HEK293 (cell line): ENCODE data around the gene HSPB6.

Experiments
- CTCF ChIA-PET: fragments of 350-600 bp; formaldehyde crosslinking; extraction: SDS; loops from one replicate; lab custom pipeline; 2021; ENCODE audit warnings: antibody characterized with exemption; lab: Yijun Ruan, JAX
- POLR2A ChIA-PET: fragments of 300-600 bp; formaldehyde crosslinking; extraction: SDS; loops from one replicate; lab custom pipeline; 2020; ENCODE audit warnings: antibody characterized with exemption, inconsistent platforms; lab: Yijun Ruan, JAX
- H3K27ac ChIP-seq: fragments of 200-500 bp; sonication (Bioruptor generic); 2 replicates; pipeline ENCODE4 v1.5.1; 2014; ENCODE audit warnings: low read depth, low read length, control low read depth, inconsistent platforms; ENCODE audit errors: extremely low read depth
- H3K36me3 ChIP-seq, 2 experiments: fragments of 200-500 bp in 1 of 2; sonication (Bioruptor generic) in 1 of 2; 1 replicate in 1 of 2; 2 replicates in 1 of 2; pipeline ENCODE4 v1.5.1; 2014 to 2017; ENCODE audit warnings: inconsistent platforms in 2 of 2, low read length in 2 of 2; ENCODE audit not compliant: control insufficient read depth in 2 of 2, insufficient read depth in 1 of 2
- H3K4me1 ChIP-seq: fragments of 200-500 bp; sonication (Bioruptor generic); 2 replicates; pipeline ENCODE4 v1.5.1; 2014; ENCODE audit warnings: mild to moderate bottlenecking, low read length, inconsistent platforms; ENCODE audit not compliant: control insufficient read depth, insufficient read depth
- H3K4me3 ChIP-seq: 2 replicates; pipeline ENCODE4 v1.5.1; 2011; ENCODE audit warnings: low read depth, mild to moderate bottlenecking, control low read depth, low read length, moderate library complexity
- H3K9me3 ChIP-seq: fragments of 200-500 bp; sonication (Bioruptor generic); 2 replicates; pipeline ENCODE4 v1.5.1; 2014; ENCODE audit warnings: low read depth, low read length, inconsistent platforms; ENCODE audit not compliant: control insufficient read depth, insufficient read depth
- GLIS2 ChIP-seq: fragments of 450-650 bp; formaldehyde crosslinking; IDR thresholded peaks from 2 replicates; pipeline ENCODE4 v1.5.1; 2016; ENCODE audit warnings: missing biosample characterization, missing genetic modification characterization
- MEIS1 ChIP-seq: sonication (generic); formaldehyde crosslinking; IDR thresholded peaks from 2 replicates; pipeline ENCODE4 v1.8.1; 2022; ENCODE audit warnings: missing genetic modification reagents, mild to moderate bottlenecking, borderline replicate concordance
- OSR2 ChIP-seq: fragments of 450-650 bp; formaldehyde crosslinking; IDR thresholded peaks from 2 replicates; pipeline ENCODE4 v1.5.1; 2016; ENCODE audit warnings: missing biosample characterization, missing genetic modification characterization
- WT1 ChIP-seq: fragments of 450-650 bp; formaldehyde crosslinking; IDR thresholded peaks from 2 replicates; pipeline ENCODE4 v1.5.1; 2016; ENCODE audit warnings: missing biosample characterization, missing genetic modification characterization
- YY2 ChIP-seq: fragments of 450-650 bp; formaldehyde crosslinking; IDR thresholded peaks from 2 replicates; pipeline ENCODE4 v1.5.1; 2016; ENCODE audit warnings: missing biosample characterization, missing genetic modification characterization
- ZBTB20 ChIP-seq: fragments of 450-650 bp; formaldehyde crosslinking; IDR thresholded peaks from 2 replicates; pipeline ENCODE4 v1.5.1; 2016; ENCODE audit warnings: missing biosample characterization, missing genetic modification characterization
- ZBTB7A ChIP-seq: fragments of 450-650 bp; formaldehyde crosslinking; IDR thresholded peaks from 2 replicates; pipeline ENCODE4 v1.5.1; 2016; ENCODE audit warnings: low read depth, missing biosample characterization, missing genetic modification characterization
- ZBTB8A ChIP-seq: fragments of 450-650 bp; formaldehyde crosslinking; IDR thresholded peaks from 2 replicates; pipeline ENCODE4 v1.5.1; 2016; ENCODE audit warnings: missing biosample characterization, missing genetic modification characterization
- ZFP3 ChIP-seq: fragments of 450-650 bp; formaldehyde crosslinking; IDR thresholded peaks from 2 replicates; pipeline ENCODE4 v1.5.1; 2016; ENCODE audit warnings: low read depth, missing biosample characterization, missing genetic modification characterization
- ZIC2 ChIP-seq: fragments of 450-650 bp; formaldehyde crosslinking; IDR thresholded peaks from 2 replicates; pipeline ENCODE4 v1.5.1; 2016; ENCODE audit warnings: missing biosample characterization, missing genetic modification characterization
- ZNF23 ChIP-seq: fragments of 450-650 bp; formaldehyde crosslinking; IDR thresholded peaks from 2 replicates; pipeline ENCODE4 v1.5.1; 2016; ENCODE audit warnings: missing biosample characterization, missing genetic modification characterization, borderline replicate concordance
- ZNF24 ChIP-seq: fragments of 450-650 bp; formaldehyde crosslinking; IDR thresholded peaks from 2 replicates; pipeline ENCODE4 v1.5.1; 2016; ENCODE audit warnings: missing biosample characterization, missing genetic modification characterization
- ZNF350 ChIP-seq: fragments of 450-650 bp; formaldehyde crosslinking; IDR thresholded peaks from 2 replicates; pipeline ENCODE4 v1.5.0; 2017; ENCODE audit warnings: missing biosample characterization, mild to moderate bottlenecking, missing genetic modification characterization
- ZNF423 ChIP-seq: fragments of 450-650 bp; formaldehyde crosslinking; IDR thresholded peaks from 2 replicates; pipeline ENCODE4 v1.5.1; 2016; ENCODE audit warnings: missing biosample characterization, missing genetic modification characterization
- ZNF473 ChIP-seq: fragments of 450-650 bp; formaldehyde crosslinking; IDR thresholded peaks from 2 replicates; pipeline ENCODE4 v1.5.1; 2017; ENCODE audit warnings: missing biosample characterization, missing genetic modification characterization
- ZNF585B ChIP-seq: fragments of 450-650 bp; formaldehyde crosslinking; IDR thresholded peaks from 2 replicates; pipeline ENCODE4 v1.5.1; 2016; ENCODE audit warnings: missing biosample characterization, missing genetic modification characterization
- ZNF777 ChIP-seq: fragments of 450-650 bp; formaldehyde crosslinking; IDR thresholded peaks from 2 replicates; pipeline ENCODE4 v1.5.1; 2017; ENCODE audit warnings: missing biosample characterization, missing genetic modification characterization, borderline replicate concordance
- ZXDB ChIP-seq: fragments of 450-650 bp; formaldehyde crosslinking; IDR thresholded peaks from 2 replicates; pipeline ENCODE4 v1.5.1; 2016; ENCODE audit warnings: missing biosample characterization, missing genetic modification characterization
- TF ChIP-seq, protein P1 (sequence below): fragments of 450-650 bp; formaldehyde crosslinking; IDR thresholded peaks from 2 replicates; pipeline ENCODE4; 2016; ENCODE audit warnings: missing biosample characterization, missing genetic modification characterization
- TF ChIP-seq, protein P2 (sequence below): fragments of 450-650 bp; formaldehyde crosslinking; IDR thresholded peaks from 2 replicates; pipeline ENCODE4 v1.5.1; 2016; ENCODE audit warnings: missing biosample characterization, missing genetic modification characterization
- TF ChIP-seq, protein P3 (sequence below): fragments of 450-650 bp; formaldehyde crosslinking; IDR thresholded peaks from 2 replicates; pipeline ENCODE4 v1.5.1; 2016; ENCODE audit warnings: missing biosample characterization, missing genetic modification characterization
- TF ChIP-seq, protein P4 (sequence below): fragments of 450-650 bp; formaldehyde crosslinking; IDR thresholded peaks from 2 replicates; pipeline ENCODE4 v1.5.1; 2016; ENCODE audit warnings: missing biosample characterization, missing genetic modification characterization
- TF ChIP-seq, protein P5 (sequence below): fragments of 450-650 bp; IDR thresholded peaks from 2 replicates; pipeline ENCODE4 v1.5.1; 2018; ENCODE audit warnings: missing biosample characterization, missing genetic modification characterization
- TF ChIP-seq, protein P6 (sequence below): fragments of 450-650 bp; formaldehyde crosslinking; IDR thresholded peaks from 2 replicates; pipeline ENCODE4 v1.5.1; 2016; ENCODE audit warnings: missing biosample characterization, missing genetic modification characterization

The HSPB6 gene

DNA sequence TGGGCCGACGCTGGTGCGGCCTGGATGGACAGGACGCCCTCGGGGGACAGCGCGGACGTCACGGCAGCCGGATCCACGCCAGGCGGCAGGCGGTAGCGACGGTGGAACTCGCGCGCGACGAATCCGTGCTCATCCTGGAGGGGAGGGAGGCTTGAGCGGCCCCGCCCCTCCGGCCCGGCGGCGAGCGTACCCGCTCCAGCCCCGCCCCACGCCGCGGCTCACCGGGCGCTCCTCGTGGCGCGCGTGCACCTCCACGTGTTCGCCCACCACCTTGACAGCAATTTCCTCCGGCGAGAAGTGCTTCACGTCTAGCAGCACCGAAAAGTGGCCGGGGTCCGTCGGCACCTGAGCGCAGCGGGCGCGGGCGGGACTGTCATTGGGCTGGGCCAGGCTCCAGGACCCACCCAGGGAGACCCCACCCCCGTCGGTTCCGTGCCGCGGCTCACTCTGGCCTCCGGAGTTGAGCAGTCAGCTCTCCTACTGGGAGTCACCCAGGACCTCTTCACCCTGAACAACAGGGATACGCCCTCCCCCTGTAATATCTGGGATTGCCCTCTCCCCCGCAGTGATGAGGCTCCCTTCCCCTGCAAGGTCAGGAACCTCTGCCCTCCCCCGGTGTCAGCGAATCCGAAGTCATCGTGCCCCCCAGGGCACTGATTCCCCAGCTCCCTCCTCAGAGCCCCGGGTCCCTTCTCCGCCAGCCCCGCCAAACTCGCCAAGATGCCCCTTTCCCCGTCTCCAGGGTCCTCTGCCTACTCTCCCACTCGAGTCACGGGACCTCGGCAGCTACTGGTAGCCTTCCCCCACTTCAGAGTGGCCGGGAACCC, 1.1 kb downstream of the HSPB6 start (continued):
- TF ChIP-seq ZNF777 (no peak), GLIS2 (peak; percentile 26), ZNF473 (tag by site-specific recombination) (no peak), YY2 (tag by site-specific recombination) (no peak), ZNF585B (tag by site-specific recombination) (no peak), ZBTB20 (tag by site-specific recombination) (no peak), ZNF24 (no peak), ZBTB8A (tag by site-specific recombination) (no peak), ZIC2 (tag by site-specific recombination) (peak; percentile 63), ZNF23 (tag by site-specific recombination) (no peak), WT1 (tag by site-specific recombination) (0 out of 2 replicates have a peak, but pooled peaks have one; percentile 28), ZNF350 (tag by site-specific recombination) (no peak), ZXDB (no peak), ZFP3 (tag by site-specific recombination) (no peak), MEIS1 (CRISPR knock-in tag) (no peak), OSR2 (no peak)
- TF ChIP-seq, protein P1, sequence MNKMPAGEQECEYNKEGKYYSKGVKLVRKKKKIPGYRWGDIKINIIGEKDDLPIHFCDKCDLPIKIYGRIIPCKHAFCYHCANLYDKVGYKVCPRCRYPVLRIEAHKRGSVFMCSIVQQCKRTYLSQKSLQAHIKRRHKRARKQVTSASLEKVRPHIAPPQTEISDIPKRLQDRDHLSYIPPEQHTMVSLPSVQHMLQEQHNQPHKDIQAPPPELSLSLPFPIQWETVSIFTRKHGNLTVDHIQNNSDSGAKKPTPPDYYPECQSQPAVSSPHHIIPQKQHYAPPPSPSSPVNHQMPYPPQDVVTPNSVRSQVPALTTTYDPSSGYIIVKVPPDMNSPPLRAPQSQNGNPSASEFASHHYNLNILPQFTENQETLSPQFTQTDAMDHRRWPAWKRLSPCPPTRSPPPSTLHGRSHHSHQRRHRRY (tag by site-specific recombination), result no peak
- TF ChIP-seq, protein P2, sequence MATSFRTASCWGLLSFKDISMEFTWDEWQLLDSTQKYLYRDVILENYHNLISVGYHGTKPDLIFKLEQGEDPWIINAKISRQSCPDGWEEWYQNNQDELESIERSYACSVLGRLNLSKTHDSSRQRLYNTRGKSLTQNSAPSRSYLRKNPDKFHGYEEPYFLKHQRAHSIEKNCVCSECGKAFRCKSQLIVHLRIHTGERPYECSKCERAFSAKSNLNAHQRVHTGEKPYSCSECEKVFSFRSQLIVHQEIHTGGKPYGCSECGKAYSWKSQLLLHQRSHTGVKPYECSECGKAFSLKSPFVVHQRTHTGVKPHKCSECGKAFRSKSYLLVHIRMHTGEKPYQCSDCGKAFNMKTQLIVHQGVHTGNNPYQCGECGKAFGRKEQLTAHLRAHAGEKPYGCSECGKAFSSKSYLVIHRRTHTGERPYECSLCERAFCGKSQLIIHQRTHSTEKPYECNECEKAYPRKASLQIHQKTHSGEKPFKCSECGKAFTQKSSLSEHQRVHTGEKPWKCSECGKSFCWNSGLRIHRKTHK (tag by site-specific recombination), result no peak
- TF ChIP-seq, protein P3, sequence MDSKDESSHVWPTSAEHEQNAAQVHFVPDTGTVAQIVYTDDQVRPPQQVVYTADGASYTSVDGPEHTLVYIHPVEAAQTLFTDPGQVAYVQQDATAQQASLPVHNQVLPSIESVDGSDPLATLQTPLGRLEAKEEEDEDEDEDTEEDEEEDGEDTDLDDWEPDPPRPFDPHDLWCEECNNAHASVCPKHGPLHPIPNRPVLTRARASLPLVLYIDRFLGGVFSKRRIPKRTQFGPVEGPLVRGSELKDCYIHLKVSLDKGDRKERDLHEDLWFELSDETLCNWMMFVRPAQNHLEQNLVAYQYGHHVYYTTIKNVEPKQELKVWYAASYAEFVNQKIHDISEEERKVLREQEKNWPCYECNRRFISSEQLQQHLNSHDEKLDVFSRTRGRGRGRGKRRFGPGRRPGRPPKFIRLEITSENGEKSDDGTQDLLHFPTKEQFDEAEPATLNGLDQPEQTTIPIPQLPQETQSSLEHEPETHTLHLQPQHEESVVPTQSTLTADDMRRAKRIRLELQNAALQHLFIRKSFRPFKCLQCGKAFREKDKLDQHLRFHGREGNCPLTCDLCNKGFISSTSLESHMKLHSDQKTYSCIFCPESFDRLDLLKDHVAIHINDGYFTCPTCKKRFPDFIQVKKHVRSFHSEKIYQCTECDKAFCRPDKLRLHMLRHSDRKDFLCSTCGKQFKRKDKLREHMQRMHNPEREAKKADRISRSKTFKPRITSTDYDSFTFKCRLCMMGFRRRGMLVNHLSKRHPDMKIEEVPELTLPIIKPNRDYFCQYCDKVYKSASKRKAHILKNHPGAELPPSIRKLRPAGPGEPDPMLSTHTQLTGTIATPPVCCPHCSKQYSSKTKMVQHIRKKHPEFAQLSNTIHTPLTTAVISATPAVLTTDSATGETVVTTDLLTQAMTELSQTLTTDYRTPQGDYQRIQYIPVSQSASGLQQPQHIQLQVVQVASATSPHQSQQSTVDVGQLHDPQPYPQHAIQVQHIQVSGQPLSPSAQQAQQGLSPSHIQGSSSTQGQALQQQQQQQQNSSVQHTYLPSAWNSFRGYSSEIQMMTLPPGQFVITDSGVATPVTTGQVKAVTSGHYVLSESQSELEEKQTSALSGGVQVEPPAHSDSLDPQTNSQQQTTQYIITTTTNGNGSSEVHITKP (tag by site-specific recombination), result no peak
- TF ChIP-seq, protein P4, sequence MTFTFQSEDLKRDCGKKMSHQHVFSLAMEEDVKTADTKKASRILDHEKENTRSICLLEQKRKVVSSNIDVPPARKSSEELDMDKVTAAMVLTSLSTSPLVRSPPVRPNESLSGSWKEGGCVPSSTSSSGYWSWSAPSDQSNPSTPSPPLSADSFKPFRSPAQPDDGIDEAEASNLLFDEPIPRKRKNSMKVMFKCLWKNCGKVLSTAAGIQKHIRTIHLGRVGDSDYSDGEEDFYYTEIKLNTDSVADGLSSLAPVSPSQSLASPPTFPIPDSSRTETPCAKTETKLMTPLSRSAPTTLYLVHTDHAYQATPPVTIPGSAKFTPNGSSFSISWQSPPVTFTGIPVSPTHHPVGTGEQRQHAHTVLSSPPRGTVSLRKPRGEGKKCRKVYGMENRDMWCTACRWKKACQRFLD, result no peak

DNA sequence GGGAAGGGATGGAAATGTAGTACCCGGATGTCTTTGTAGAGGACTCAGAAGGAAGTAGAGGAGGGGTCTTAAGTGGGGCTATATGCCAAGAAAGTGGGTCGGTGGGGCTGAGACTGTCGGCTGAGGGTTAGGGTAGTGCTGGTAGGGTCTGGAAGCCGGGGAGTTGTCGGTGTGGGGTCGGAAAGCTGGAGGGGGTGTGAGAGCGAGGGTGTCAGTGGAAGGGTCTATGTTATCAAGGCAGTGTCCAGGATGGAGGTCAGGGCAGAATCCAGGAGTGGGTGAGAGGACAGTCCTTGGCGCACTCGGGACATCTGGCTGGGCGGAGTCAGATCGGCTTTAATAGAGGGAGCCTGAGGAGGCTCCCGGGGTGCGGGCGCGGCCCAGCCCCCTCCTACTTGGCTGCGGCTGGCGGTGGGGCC, 1.7 kb downstream of the HSPB6 start:
- no peak overlapping the region for H3K4me3 ChIP-seq
- no peaks in the 10 kb centered on the region for H3K9me3 ChIP-seq
- ChIA-PET CTCF (interaction anchor here (1.3 kb wide), 1 partner anchor 10 kb away, joined by 3 read pairs; the partner anchor contains the start of genes PSENEN and U2AF1L4), POLR2A (interaction anchor here (0.7 to 3.0 kb wide), 2 partner anchors 10 to 15 kb away, joined by 4 to 53 read pairs; partner anchors contain the start of genes PSENEN and U2AF1L4)
- peaks cover 49 to 58% of the 10 kb centered on the region in 2 experiments for H3K36me3 ChIP-seq
- peaks cover 15% of the 10 kb centered on the region for H3K4me1 ChIP-seq
- 0 out of 2 replicates have a peak, but pooled peaks have one; percentile 11 for TF ChIP-seq ZIC2 (tag by site-specific recombination)
- peak; percentile 71; the same call in 1 of the 2 replicates for TF ChIP-seq ZBTB7A (tag by site-specific recombination)
- TF ChIP-seq, protein P5, sequence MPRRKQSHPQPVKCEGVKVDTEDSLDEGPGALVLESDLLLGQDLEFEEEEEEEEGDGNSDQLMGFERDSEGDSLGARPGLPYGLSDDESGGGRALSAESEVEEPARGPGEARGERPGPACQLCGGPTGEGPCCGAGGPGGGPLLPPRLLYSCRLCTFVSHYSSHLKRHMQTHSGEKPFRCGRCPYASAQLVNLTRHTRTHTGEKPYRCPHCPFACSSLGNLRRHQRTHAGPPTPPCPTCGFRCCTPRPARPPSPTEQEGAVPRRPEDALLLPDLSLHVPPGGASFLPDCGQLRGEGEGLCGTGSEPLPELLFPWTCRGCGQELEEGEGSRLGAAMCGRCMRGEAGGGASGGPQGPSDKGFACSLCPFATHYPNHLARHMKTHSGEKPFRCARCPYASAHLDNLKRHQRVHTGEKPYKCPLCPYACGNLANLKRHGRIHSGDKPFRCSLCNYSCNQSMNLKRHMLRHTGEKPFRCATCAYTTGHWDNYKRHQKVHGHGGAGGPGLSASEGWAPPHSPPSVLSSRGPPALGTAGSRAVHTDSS (tag by site-specific recombination), result no peak
- TF ChIP-seq, protein P6, sequence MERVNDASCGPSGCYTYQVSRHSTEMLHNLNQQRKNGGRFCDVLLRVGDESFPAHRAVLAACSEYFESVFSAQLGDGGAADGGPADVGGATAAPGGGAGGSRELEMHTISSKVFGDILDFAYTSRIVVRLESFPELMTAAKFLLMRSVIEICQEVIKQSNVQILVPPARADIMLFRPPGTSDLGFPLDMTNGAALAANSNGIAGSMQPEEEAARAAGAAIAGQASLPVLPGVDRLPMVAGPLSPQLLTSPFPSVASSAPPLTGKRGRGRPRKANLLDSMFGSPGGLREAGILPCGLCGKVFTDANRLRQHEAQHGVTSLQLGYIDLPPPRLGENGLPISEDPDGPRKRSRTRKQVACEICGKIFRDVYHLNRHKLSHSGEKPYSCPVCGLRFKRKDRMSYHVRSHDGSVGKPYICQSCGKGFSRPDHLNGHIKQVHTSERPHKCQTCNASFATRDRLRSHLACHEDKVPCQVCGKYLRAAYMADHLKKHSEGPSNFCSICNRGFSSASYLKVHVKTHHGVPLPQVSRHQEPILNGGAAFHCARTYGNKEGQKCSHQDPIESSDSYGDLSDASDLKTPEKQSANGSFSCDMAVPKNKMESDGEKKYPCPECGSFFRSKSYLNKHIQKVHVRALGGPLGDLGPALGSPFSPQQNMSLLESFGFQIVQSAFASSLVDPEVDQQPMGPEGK (tag by site-specific recombination), result 0 out of 2 replicates have a peak, but pooled peaks have one; percentile 9
- TF ChIP-seq ZNF423, result no peak
- 0 out of 2 replicates have a peak, but pooled peaks have one; percentile 20 for TF ChIP-seq GLIS2
- H3K27ac ChIP-seq, result no peak overlapping the region
